Natural killer cell treated with Interleukin-12 subunit alpha and Interleukin-12 subunit beta and Interleukin-15 and Interleukin-18, amount 100 ng/mL, for 72 hours (primary cell): ENCODE results near the gene ARNT2. TPM values are rescaled to one million over a fixed set of nuclear protein-coding genes. Genes with fewer than 3 reads are reported as not detected.

Source experiments
- ATAC-seq, 2 donors: fragments of 150-1000 bp; cut with Tn5 transposase in 1 of 2; sonication (Bioruptor Pico), chemical (Tn5 transposase) in 1 of 2; 2 replicates each; pipeline ENCODE4 v1.10.0; 2021
- DNase-seq: peaks from one replicate; pipeline ENCODE4 v3.0.0; 2022; ENCODE audit warnings: low spot score
- H3K27ac Mint-ChIP-seq, 2 donors: 1 replicate in 1 of 2; 2 replicates in 1 of 2; pipeline ENCODE4 v1.8.0; 2022; ENCODE audit warnings: mixed read lengths in 2 of 2, mild to moderate bottlenecking in 1 of 2, moderate library complexity in 1 of 2
- H3K27me3 Mint-ChIP-seq, 2 donors: 1 replicate in 1 of 2; 2 replicates in 1 of 2; pipeline ENCODE4 v1.8.0; 2022; ENCODE audit warnings: mixed read lengths in 2 of 2
- H3K36me3 Mint-ChIP-seq: one replicate; pipeline ENCODE4 v1.8.0; 2022; ENCODE audit warnings: mixed read lengths
- H3K4me1 Mint-ChIP-seq, 2 donors: 1 replicate in 1 of 2; 2 replicates in 1 of 2; pipeline ENCODE4 v1.8.0; 2022; ENCODE audit warnings: low read depth in 2 of 2, mixed read lengths in 2 of 2, mild to moderate bottlenecking in 1 of 2
- H3K4me3 Mint-ChIP-seq: one replicate; pipeline ENCODE4 v1.8.0; 2022; ENCODE audit warnings: mixed read lengths
- H3K9me3 Mint-ChIP-seq: 2 replicates; pipeline ENCODE4 v1.8.0; 2022; ENCODE audit warnings: mixed read lengths
- total RNA-seq, 2 donors: library from RNA; stranded (reverse); gene quantifications; one replicate each; pipeline ENCODE4 v1.2.3, GENCODE V29; 2022

ARNT2 gene
- total RNA-seq, 2 donors from 2014 or later, result not detected

GRCh38 chr15:80600626-80601025 is 196.4 kb downstream of the ARNT2 start:
- no peak for ATAC-seq
- no peak for DNase-seq
- Mint-ChIP-seq H3K9me3 (no peaks in the 10 kb centered on the region), H3K4me3 (no peak overlapping the region), H3K27me3 (peaks cover 25 to 36% of the 10 kb centered on the region in 2 donors), H3K27ac (no peak overlapping the region), H3K4me1 (no peaks in the 10 kb centered on the region), H3K36me3 (peaks cover 4% of the 10 kb centered on the region)

- DNase-seq (no peak), ATAC-seq (no peak)
- Mint-ChIP-seq H3K4me3 (no peak overlapping the region), H3K4me1 (no peaks in the 10 kb centered on the region), H3K36me3 (peaks cover 4% of the 10 kb centered on the region), H3K9me3 (no peaks in the 10 kb centered on the region), H3K27ac (no peak overlapping the region), H3K27me3 (peaks cover 27 to 38% of the 10 kb centered on the region in 2 donors)
Measured at GRCh38 chr15:80601256-80601655, 197.1 kb downstream of the ARNT2 start.

- ATAC-seq, result no peak
- Mint-ChIP-seq H3K36me3 (peaks cover 3% of the 10 kb centered on the region), H3K27me3 (peaks cover 20 to 23% of the 10 kb centered on the region in 2 donors), H3K4me1 (no peaks in the 10 kb centered on the region), H3K4me3 (no peak overlapping the region), H3K9me3 (no peaks in the 10 kb centered on the region), H3K27ac (no peak overlapping the region)
- DNase-seq, result no peak
Measured at GRCh38 chr15:80604583-80605575, 200.7 kb downstream of the ARNT2 start.

GRCh38 chr15:80605591-80606150 is 201.5 kb downstream of the ARNT2 start:
- H3K36me3 Mint-ChIP-seq, result no peaks in the 10 kb centered on the region
- no peaks in the 10 kb centered on the region for H3K4me1 Mint-ChIP-seq
- H3K27ac Mint-ChIP-seq, result no peak overlapping the region
- H3K9me3 Mint-ChIP-seq, result no peaks in the 10 kb centered on the region
- H3K4me3 Mint-ChIP-seq, result no peak overlapping the region
- DNase-seq, result no peak
- no peak for ATAC-seq
- H3K27me3 Mint-ChIP-seq, result peaks cover 14 to 15% of the 10 kb centered on the region in 2 donors

- H3K4me3 Mint-ChIP-seq, result no peak overlapping the region
- no peaks in the 10 kb centered on the region for H3K4me1 Mint-ChIP-seq
- ATAC-seq (no peak), DNase-seq (no peak)
- H3K36me3 Mint-ChIP-seq, result no peaks in the 10 kb centered on the region
- no peaks in the 10 kb centered on the region for H3K9me3 Mint-ChIP-seq
- H3K27me3 Mint-ChIP-seq, result peaks cover 13 to 14% of the 10 kb centered on the region in 2 donors
- no peak overlapping the region for H3K27ac Mint-ChIP-seq
Measured at GRCh38 chr15:80606511-80607071, 202.4 kb downstream of the ARNT2 start.

- no peak for DNase-seq
- no peaks in the 10 kb centered on the region for H3K4me1 Mint-ChIP-seq
- no peaks in the 10 kb centered on the region for H3K36me3 Mint-ChIP-seq
- peaks cover 13 to 14% of the 10 kb centered on the region in 2 donors for H3K27me3 Mint-ChIP-seq
- H3K4me3 Mint-ChIP-seq, result no peak overlapping the region
- no peaks in the 10 kb centered on the region for H3K9me3 Mint-ChIP-seq
- no peak for ATAC-seq
- no peak overlapping the region for H3K27ac Mint-ChIP-seq
Measured at GRCh38 chr15:80607287-80607980, 203.3 kb downstream of the ARNT2 start.

GRCh38 chr15:80608688-80609087 is 204.5 kb downstream of the ARNT2 start:
- H3K4me1 Mint-ChIP-seq, result no peaks in the 10 kb centered on the region

GRCh38 chr15:80609091-80609490 is 204.9 kb downstream of the ARNT2 start:
- ATAC-seq, result no peak
- no peaks in the 10 kb centered on the region for H3K9me3 Mint-ChIP-seq
- peaks cover 6 to 14% of the 10 kb centered on the region in 2 donors for H3K27me3 Mint-ChIP-seq
- DNase-seq, result no peak
- H3K4me1 Mint-ChIP-seq, result no peaks in the 10 kb centered on the region
- no peak overlapping the region for H3K27ac Mint-ChIP-seq
- H3K36me3 Mint-ChIP-seq, result no peaks in the 10 kb centered on the region
- H3K4me3 Mint-ChIP-seq, result no peak overlapping the region

More at GRCh38 chr15:80608688-80609087, 204.5 kb downstream of the ARNT2 start:
- Mint-ChIP-seq H3K27ac (no peak overlapping the region), H3K36me3 (no peaks in the 10 kb centered on the region), H3K27me3 (peaks cover 6 to 11% of the 10 kb centered on the region in 2 donors), H3K9me3 (no peaks in the 10 kb centered on the region), H3K4me3 (no peak overlapping the region)
- ATAC-seq (no peak), DNase-seq (no peak)

- Mint-ChIP-seq H3K4me1 (no peaks in the 10 kb centered on the region), H3K27ac (no peak overlapping the region), H3K4me3 (no peak overlapping the region), H3K27me3 (peaks cover 6 to 13% of the 10 kb centered on the region in 2 donors), H3K9me3 (no peaks in the 10 kb centered on the region), H3K36me3 (no peaks in the 10 kb centered on the region)
- no peak for DNase-seq
- no peak for ATAC-seq
Measured at GRCh38 chr15:80609512-80609946, 205.3 kb downstream of the ARNT2 start.

GRCh38 chr15:80611543-80612080 is 207.4 kb downstream of the ARNT2 start:
- Mint-ChIP-seq H3K9me3 (no peaks in the 10 kb centered on the region), H3K4me3 (no peak overlapping the region), H3K27me3 (peaks cover 16 to 19% of the 10 kb centered on the region in 2 donors), H3K4me1 (no peaks in the 10 kb centered on the region), H3K36me3 (no peaks in the 10 kb centered on the region), H3K27ac (no peak overlapping the region)
- ATAC-seq (no peak), DNase-seq (no peak)

- no peak overlapping the region for H3K4me3 Mint-ChIP-seq
- H3K4me1 Mint-ChIP-seq, result no peaks in the 10 kb centered on the region
- H3K27me3 Mint-ChIP-seq, result peaks cover 22% of the 10 kb centered on the region in 2 donors
- no peak for ATAC-seq
- no peaks in the 10 kb centered on the region for H3K36me3 Mint-ChIP-seq
- no peak overlapping the region for H3K27ac Mint-ChIP-seq
- DNase-seq, result no peak
- H3K9me3 Mint-ChIP-seq, result no peaks in the 10 kb centered on the region
Measured at GRCh38 chr15:80612118-80612823, 208.1 kb downstream of the ARNT2 start.

GRCh38 chr15:80613762-80614365 is 209.7 kb downstream of the ARNT2 start:
- DNase-seq, result no peak
- H3K27ac Mint-ChIP-seq, result no peak overlapping the region
- no peak for ATAC-seq
- H3K36me3 Mint-ChIP-seq, result no peaks in the 10 kb centered on the region
- H3K4me1 Mint-ChIP-seq, result no peaks in the 10 kb centered on the region
- H3K4me3 Mint-ChIP-seq, result no peak overlapping the region
- H3K9me3 Mint-ChIP-seq, result no peaks in the 10 kb centered on the region
- peaks cover 31 to 37% of the 10 kb centered on the region in 2 donors for H3K27me3 Mint-ChIP-seq
